Upper lobe of left lung (tissue), 6 donors: ENCODE measurements around the gene TRMT10C. TPM values are rescaled to one million over a fixed set of nuclear protein-coding genes. Genes with fewer than 3 reads are reported as not detected.
A peak's percentile ranks its signal among the peaks of the same experiment; 100 is the strongest.

Experiments used
- ATAC-seq, 2 donors: fragments of 200-7000 bp; cut with Tn5 transposase; one replicate each; pipeline ENCODE4 v1.9.1; 2022; ENCODE audit warnings: mild to moderate bottlenecking in 2 of 2, moderate library complexity in 2 of 2; ENCODE audit not compliant: low FRiP score in 2 of 2
- DNase-seq, 2 donors: peaks; one replicate each; pipeline ENCODE4 v3.0.0-alpha.2; 2019 to 2020
- H3K27ac ChIP-seq, 4 donors: fragments of 200-600 bp; sonication (generic); one replicate each; pipeline ENCODE4 v1.5.1; 2016 to 2019
- H3K27me3 ChIP-seq, 4 donors: fragments of 200-600 bp; sonication (generic); one replicate each; pipeline ENCODE4 v1.5.1; 2017 to 2019
- H3K36me3 ChIP-seq, 4 donors: fragments of 200-600 bp; sonication (generic); one replicate each; pipeline ENCODE4 v1.5.1; 2016 to 2019
- H3K4me1 ChIP-seq, 4 donors: fragments of 200-600 bp; sonication (generic); one replicate each; pipeline ENCODE4 v1.5.1; 2018 to 2019
- H3K4me3 ChIP-seq, 4 donors: fragments of 200-600 bp; sonication (generic); one replicate each; pipeline ENCODE4 v1.5.1; 2017 to 2019; ENCODE audit warnings: mild to moderate bottlenecking in 2 of 4, moderate library complexity in 1 of 4
- H3K9me3 ChIP-seq, 4 donors: fragments of 200-600 bp; sonication (generic); one replicate each; pipeline ENCODE4 v1.5.1; 2018 to 2019
- EP300 ChIP-seq, 4 donors: sonication (generic); formaldehyde crosslinking; IDR thresholded peaks; one replicate each; pipeline ENCODE4 v1.5.1; 2017; ENCODE audit warnings: antibody characterized with exemption in 4 of 4, control low read depth in 2 of 4
- POLR2A ChIP-seq, 4 donors: fragments of 450-650 bp; IDR thresholded peaks; one replicate each; pipeline ENCODE4 v1.5.1; 2016 to 2017; ENCODE audit warnings: antibody characterized with exemption in 4 of 4, mild to moderate bottlenecking in 2 of 4
- POLR2AphosphoS5 ChIP-seq, 2 donors: sonication (generic); formaldehyde crosslinking; IDR thresholded peaks; one replicate each; pipeline ENCODE4 v1.5.1; 2017; ENCODE audit warnings: antibody characterized with exemption in 2 of 2
- WGBS, 2 donors: methylation state at CpG; one replicate each; pipeline ENCODE4 v1.1.5; 2017 to 2018; 5-methylcytosine and 5-hydroxymethylcytosine counted together
- total RNA-seq, 6 donors: library from RNA; depleted of rRNA in 4 of 6; stranded (reverse); fragments of >200 nt in 4 of 6; gene quantifications; one replicate each; pipeline versions ENCODE4 v1.1.0 to v1.2.1, GENCODE V29; 2016 to 2021
- TF ChIP-seq, protein P1 (sequence below), 6 experiments: fragments of 450-650 bp in 4 of 6; fragments of 200-600 bp in 2 of 6; sonication (generic) in 2 of 6; IDR thresholded peaks; one replicate each; pipeline ENCODE4 v1.5.1; 2016 to 2019; ENCODE audit warnings: antibody characterized with exemption in 6 of 6
- donor health status: DM: no; HTN: no; CAD: no; lungs with moderate emphysema.
- donor health status: DM: no; HTN: yes; CAD: no; lungs with severe emphysema.

Gene TRMT10C
- total RNA-seq, 6 donors from 2014 or later = 6.4 to 17.5 (median 16.0) TPM

DNA sequence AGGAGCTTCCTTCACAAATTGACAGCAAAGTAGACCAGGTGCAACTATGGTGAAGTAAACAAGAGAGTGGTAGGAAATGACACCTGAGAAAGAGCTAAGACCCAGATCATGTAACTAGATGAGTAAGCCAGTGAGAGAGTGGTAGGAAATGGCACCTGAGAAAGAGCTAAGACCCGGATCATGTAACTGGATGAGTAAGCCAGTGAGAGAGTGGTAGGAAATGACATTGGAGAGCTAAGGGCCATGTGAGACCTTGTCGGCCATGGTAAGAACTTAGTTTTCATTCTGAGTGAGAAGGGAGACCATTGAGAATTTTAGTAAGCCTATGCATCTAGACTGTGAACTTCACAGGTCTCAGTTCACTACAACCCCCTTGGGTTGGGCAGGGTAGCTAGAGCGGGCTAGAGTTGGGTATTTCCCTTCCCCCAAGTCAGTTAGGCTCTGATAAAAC lies 43.2 kb upstream of the TRMT10C start:
- WGBS, 2 donors = 80 to 86% methylated on average over 3 of the region's 3 CpGs
- Histone ChIP-seq H3K4me3 (no peak overlapping the region), H3K36me3 (no peaks in the 10 kb centered on the region), H3K4me1 (peaks cover 0 to 12% (median 5%) of the 10 kb centered on the region in 4 donors), H3K27ac (peak overlapping the region in 1 of 4 donors; percentile 12), H3K27me3 (no peaks in the 10 kb centered on the region), H3K9me3 (no peaks in the 10 kb centered on the region)
- TF ChIP-seq EP300 (IDR thresholded peaks at IDR 0.05) = no peak
- TF ChIP-seq POLR2AphosphoS5 (IDR thresholded peaks at IDR 0.05) = no peak
- TF ChIP-seq POLR2A (IDR thresholded peaks at IDR 0.05) = no peak
- TF ChIP-seq, protein P1, sequence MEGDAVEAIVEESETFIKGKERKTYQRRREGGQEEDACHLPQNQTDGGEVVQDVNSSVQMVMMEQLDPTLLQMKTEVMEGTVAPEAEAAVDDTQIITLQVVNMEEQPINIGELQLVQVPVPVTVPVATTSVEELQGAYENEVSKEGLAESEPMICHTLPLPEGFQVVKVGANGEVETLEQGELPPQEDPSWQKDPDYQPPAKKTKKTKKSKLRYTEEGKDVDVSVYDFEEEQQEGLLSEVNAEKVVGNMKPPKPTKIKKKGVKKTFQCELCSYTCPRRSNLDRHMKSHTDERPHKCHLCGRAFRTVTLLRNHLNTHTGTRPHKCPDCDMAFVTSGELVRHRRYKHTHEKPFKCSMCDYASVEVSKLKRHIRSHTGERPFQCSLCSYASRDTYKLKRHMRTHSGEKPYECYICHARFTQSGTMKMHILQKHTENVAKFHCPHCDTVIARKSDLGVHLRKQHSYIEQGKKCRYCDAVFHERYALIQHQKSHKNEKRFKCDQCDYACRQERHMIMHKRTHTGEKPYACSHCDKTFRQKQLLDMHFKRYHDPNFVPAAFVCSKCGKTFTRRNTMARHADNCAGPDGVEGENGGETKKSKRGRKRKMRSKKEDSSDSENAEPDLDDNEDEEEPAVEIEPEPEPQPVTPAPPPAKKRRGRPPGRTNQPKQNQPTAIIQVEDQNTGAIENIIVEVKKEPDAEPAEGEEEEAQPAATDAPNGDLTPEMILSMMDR (IDR thresholded peaks at IDR 0.05) = no peak
- DNase-seq (no peak), ATAC-seq (no peak)

DNA sequence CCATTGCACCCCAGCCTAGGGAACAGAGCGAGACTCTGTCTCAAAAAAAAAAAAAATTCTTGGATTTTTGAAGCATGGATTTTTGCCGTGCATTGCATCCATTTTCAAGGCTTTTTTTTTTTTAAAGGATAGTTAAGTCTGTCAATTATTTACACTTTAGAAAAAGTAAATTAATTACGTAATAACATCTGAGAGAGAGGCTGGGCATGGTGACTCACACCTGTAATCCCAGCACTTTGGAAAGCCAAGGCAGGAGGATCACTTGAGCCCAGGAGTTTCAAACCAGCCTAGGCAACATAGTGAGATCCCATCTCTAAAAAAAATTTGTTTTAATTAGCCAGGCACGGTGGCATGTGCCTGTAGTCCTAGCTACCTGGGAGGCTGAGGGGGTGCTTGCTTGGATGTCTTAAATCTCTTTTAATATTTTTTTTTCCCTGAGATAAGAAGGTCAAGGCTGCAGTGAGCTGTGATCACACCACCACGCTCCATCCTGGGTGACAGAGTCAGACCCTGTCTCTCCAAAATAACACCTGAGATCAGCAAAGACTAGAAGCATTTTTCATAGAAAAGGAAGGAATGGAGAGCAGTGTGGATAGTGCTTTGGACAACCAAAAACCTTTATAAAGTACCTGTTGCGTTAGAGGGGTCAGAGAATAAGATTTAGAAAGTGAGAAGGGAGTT lies 41.8 kb upstream of the TRMT10C start:
- H3K9me3 ChIP-seq = no peaks in the 10 kb centered on the region
- ATAC-seq = no peak
- no peaks in the 10 kb centered on the region for H3K27me3 ChIP-seq
- no peak overlapping the region for H3K4me3 ChIP-seq
- 83% methylated on average over 6 of the region's 6 CpGs for WGBS, 2 donors
- no peak for TF ChIP-seq POLR2A (IDR thresholded peaks at IDR 0.05)
- no peak for TF ChIP-seq EP300 (IDR thresholded peaks at IDR 0.05)
- H3K36me3 ChIP-seq = no peaks in the 10 kb centered on the region
- H3K27ac ChIP-seq = no peak overlapping the region
- H3K4me1 ChIP-seq = peaks cover 0 to 8% (median 3%) of the 10 kb centered on the region in 4 donors
- DNase-seq = no peak

DNA sequence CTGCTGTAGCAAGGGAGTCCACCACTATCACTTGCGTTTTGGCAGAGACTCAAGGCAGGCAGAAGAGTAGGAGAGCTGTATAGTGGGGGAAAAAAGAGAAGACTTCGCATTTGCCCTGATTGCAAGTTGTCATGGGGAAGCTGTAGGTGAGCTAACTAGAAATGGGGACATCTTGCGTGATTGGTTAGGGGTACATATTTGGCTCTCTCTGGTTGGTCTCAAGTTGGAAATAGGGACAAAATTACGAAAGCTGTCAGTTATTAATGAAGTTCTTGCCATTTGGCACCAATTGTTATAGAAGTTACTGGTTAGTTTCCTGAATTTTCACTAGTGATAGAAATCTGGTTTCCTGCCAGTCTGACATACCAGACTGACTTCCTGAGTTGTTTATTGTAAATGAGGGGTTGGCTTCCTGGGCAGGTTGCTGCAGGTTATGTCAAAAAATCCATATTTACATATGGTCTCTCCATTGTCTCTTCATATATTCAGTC lies 40.4 kb upstream of the TRMT10C start:
- Histone ChIP-seq H3K27ac (no peak overlapping the region), H3K27me3 (no peaks in the 10 kb centered on the region), H3K9me3 (no peaks in the 10 kb centered on the region), H3K4me1 (peaks cover 0 to 8% (median 3%) of the 10 kb centered on the region in 4 donors), H3K4me3 (no peak overlapping the region), H3K36me3 (no peaks in the 10 kb centered on the region)
- ATAC-seq = no peak
- no peak for DNase-seq
- TF ChIP-seq, protein P1 (IDR thresholded peaks at IDR 0.05) = no peak
- TF ChIP-seq EP300 (IDR thresholded peaks at IDR 0.05) = no peak
- no peak for TF ChIP-seq POLR2AphosphoS5 (IDR thresholded peaks at IDR 0.05)
- TF ChIP-seq POLR2A (IDR thresholded peaks at IDR 0.05) = no peak
- 43 to 46% methylated on average over 4 of the region's 4 CpGs for WGBS, 2 donors

DNA sequence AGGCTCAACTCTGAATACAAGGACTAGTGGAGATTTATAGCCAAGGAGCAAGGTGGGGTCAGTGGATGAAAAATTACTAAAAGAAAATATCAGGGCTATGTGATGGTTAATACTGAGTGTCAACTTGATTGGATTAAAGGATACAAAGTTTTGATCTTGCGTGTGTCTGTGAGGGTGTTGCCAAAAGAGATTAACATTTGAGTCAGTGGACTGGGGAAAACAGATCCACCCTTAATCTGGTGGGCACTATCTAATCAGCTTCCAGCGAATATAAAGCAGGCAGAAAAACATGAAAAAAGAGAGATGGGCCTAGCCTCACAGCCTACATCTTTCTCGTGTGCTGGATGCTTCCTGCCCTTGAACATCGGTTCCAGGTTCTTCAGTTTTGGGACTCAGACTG lies 34.2 kb upstream of the TRMT10C start:
- Histone ChIP-seq H3K4me3 (no peak overlapping the region), H3K27me3 (no peaks in the 10 kb centered on the region), H3K36me3 (no peaks in the 10 kb centered on the region), H3K9me3 (no peaks in the 10 kb centered on the region), H3K4me1 (no peaks in the 10 kb centered on the region), H3K27ac (no peak overlapping the region)
- no peak for ATAC-seq
- TF ChIP-seq EP300 (IDR thresholded peaks at IDR 0.05) = no peak
- TF ChIP-seq POLR2A (IDR thresholded peaks at IDR 0.05) = no peak
- TF ChIP-seq, protein P1 (IDR thresholded peaks at IDR 0.05) = no peak
- TF ChIP-seq POLR2AphosphoS5 (IDR thresholded peaks at IDR 0.05) = no peak
- no peak for DNase-seq
- 88 to 93% methylated on average over 4 of the region's 4 CpGs for WGBS, 2 donors

DNA sequence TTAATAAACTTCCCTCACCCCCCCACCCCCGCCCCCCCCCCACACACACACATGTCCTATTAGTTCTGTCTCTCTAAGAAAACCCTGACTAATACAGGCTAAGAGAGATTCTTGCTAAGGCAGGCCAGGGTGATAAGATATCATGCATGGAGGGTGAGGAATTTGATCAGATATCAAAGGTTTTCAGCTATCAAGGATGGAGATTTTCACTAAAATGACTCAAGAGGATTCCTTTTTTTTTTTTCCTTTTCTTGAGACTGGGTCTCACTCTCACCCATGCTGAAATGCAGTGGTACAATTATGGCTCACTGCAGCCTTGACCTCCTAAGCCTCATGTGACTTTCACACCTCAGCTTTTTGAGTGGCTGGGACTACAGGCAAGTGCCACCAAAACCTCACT lies 33.8 kb upstream of the TRMT10C start:
- ATAC-seq = no peak
- Histone ChIP-seq H3K9me3 (no peaks in the 10 kb centered on the region), H3K4me1 (no peaks in the 10 kb centered on the region), H3K27me3 (no peaks in the 10 kb centered on the region), H3K27ac (no peak overlapping the region), H3K4me3 (no peak overlapping the region), H3K36me3 (no peaks in the 10 kb centered on the region)
- DNase-seq = no peak
- WGBS, 2 donors = 40 to 50% methylated on average over 1 of the region's 1 CpG
- TF ChIP-seq POLR2AphosphoS5 (IDR thresholded peaks at IDR 0.05) (no peak), EP300 (IDR thresholded peaks at IDR 0.05) (no peak), POLR2A (IDR thresholded peaks at IDR 0.05) (no peak)
- TF ChIP-seq, protein P1 (IDR thresholded peaks at IDR 0.05) = no peak
